Stomach smooth muscle (tissue), 2 donors: ENCODE measurements around the gene CEP57L1.
A peak's percentile ranks its signal among the peaks of the same experiment; 100 is the strongest.
"Not testable (repeated sequence)": the region's sequence is repeated elsewhere in the genome, so short reads cannot be mapped to it uniquely, and the experiment has no call there.

Experiments used
- H3K27ac ChIP-seq: one replicate; pipeline ENCODE4 v1.7.0; 2013; ENCODE audit warnings: mild to moderate bottlenecking, low read length, inconsistent platforms
- H3K27me3 ChIP-seq, 2 donors: one replicate each; pipeline ENCODE4 v1.7.0; 2013; ENCODE audit warnings: low read length in 2 of 2; ENCODE audit not compliant: insufficient read depth in 2 of 2, control insufficient read depth in 1 of 2
- H3K36me3 ChIP-seq, 2 donors: one replicate each; pipeline ENCODE4 v1.7.0; 2013; ENCODE audit warnings: low read length in 2 of 2; ENCODE audit not compliant: control insufficient read depth in 2 of 2, insufficient read depth in 2 of 2
- H3K4me1 ChIP-seq: one replicate; pipeline ENCODE4 v1.7.0; 2013; ENCODE audit warnings: low read length; ENCODE audit not compliant: control insufficient read depth, insufficient read depth
- H3K4me3 ChIP-seq, 2 donors: one replicate each; pipeline ENCODE4 v1.7.0; 2013; ENCODE audit warnings: low read length in 2 of 2
- H3K9ac ChIP-seq, 2 donors: one replicate each; pipeline ENCODE4 v1.7.0; 2013; ENCODE audit warnings: low read length in 2 of 2, mild to moderate bottlenecking in 1 of 2
- H3K9me3 ChIP-seq, 2 donors: one replicate each; pipeline ENCODE4 v1.7.0; 2013; ENCODE audit warnings: low read length in 2 of 2; ENCODE audit not compliant: control insufficient read depth in 2 of 2
- donor health status: healthy.
- donor health status: Pancreatic carcinoma.

CEP57L1 gene

DNA sequence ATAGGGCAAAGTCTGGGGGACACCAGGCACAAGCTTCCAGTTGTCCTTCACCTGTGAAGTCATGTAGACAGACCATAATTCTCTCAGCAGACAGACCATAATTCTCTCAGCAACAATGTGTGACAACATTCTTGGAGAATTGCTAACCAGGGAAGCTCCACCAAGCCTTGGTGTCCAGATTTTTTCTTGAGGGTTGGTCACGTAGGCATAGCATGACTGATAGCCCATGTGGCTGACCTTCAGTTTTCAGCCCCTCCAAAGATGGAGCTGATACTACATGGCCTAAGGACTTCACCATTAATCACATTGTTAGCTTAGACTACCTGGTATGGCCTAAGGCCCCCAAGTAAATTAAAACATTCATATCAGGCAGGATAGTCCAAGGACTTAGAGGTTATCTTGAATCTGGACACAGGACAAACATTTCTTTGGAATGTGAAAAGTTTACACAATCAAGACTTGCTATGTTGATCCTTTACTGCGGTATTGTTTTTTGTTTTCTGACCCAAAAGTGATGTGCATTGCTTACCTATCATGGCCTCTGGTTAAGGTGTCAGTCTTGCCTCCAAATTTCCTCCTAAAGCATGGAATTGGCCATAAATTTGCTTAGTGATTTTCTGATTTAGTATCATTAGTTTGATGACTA lies 76.9 kb downstream of the CEP57L1 start:
- Histone ChIP-seq H3K4me1 (no peaks in the 10 kb centered on the region), H3K36me3 (no peaks in the 10 kb centered on the region), H3K4me3 (no peak overlapping the region), H3K27ac (no peak overlapping the region), H3K9ac (no peak overlapping the region), H3K9me3 (no peaks in the 10 kb centered on the region), H3K27me3 (no peaks in the 10 kb centered on the region)

DNA sequence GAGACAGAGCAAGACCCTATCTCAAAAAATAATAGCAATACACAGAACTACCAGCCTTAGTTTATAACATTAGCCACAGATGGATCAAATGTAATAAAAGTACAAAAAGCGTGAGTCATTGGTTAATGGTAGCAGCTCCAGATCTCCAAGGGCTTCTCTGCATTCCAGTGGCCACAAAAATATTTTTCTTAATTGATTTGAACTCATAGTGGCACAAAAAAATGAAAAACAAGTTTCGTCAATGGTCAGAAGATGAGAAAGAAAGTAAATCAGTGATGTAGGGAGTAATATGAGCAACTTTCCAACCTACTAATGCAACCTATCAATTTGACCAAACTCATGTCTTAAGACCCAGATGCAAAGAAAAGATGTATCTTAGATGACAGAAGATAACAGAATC lies 79.6 kb downstream of the CEP57L1 start:
- Histone ChIP-seq H3K27me3 (peaks cover 0 to 3% of the 10 kb centered on the region in 2 donors), H3K9ac (no peak overlapping the region), H3K27ac (no peak overlapping the region), H3K4me1 (no peaks in the 10 kb centered on the region), H3K36me3 (no peaks in the 10 kb centered on the region), H3K4me3 (no peak overlapping the region), H3K9me3 (no peaks in the 10 kb centered on the region)

DNA sequence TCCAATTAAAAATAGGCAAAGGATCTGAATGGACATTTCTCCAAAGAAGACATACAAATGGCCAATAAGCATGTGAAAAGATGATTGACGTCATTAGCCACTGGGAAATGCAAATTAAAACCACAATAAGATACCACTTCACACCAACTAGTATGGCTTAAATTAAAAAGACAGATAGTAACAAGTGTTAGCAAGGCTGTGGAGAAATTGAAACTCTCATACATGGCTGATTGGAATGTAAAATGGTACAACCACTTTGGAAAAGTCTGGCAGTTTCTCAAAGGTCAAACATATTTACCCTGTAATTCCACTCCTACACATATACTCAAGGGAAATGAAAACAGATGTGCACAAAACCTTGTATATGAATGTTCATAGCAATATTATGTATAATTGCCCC lies 83.6 kb downstream of the CEP57L1 start:
- H3K4me1 ChIP-seq, result no peaks in the 10 kb centered on the region
- no peaks in the 10 kb centered on the region for H3K36me3 ChIP-seq
- peaks cover 0 to 3% of the 10 kb centered on the region in 2 donors for H3K27me3 ChIP-seq
- H3K27ac ChIP-seq, result no peak overlapping the region
- H3K9me3 ChIP-seq, result no peaks in the 10 kb centered on the region
- H3K9ac ChIP-seq, result no peak overlapping the region
- no peak overlapping the region for H3K4me3 ChIP-seq

DNA sequence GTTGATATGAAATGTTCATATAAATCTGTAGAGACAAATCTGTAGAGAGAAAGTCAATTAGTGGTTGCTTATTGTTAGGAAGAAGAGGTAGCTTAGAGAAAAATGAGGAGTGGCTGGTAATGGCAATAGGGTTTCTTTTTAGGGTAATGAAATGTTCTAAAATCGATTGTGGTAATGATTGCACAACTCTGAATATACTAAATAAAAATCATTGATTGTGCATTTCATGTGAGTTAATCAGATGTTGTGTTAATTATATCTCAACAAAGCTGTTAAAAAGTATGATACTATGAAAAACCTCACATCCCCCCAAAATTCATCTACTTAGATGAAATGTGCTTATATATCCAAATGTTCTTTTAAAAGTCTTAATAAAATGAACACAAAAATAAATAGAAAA lies 84.2 kb downstream of the CEP57L1 start:
- no peak overlapping the region for H3K4me3 ChIP-seq
- H3K27ac ChIP-seq, result no peak overlapping the region
- no peaks in the 10 kb centered on the region for H3K4me1 ChIP-seq
- H3K27me3 ChIP-seq, result peaks cover 0 to 3% of the 10 kb centered on the region in 2 donors
- H3K9me3 ChIP-seq, result no peaks in the 10 kb centered on the region
- H3K36me3 ChIP-seq, result no peaks in the 10 kb centered on the region
- no peak overlapping the region for H3K9ac ChIP-seq

DNA sequence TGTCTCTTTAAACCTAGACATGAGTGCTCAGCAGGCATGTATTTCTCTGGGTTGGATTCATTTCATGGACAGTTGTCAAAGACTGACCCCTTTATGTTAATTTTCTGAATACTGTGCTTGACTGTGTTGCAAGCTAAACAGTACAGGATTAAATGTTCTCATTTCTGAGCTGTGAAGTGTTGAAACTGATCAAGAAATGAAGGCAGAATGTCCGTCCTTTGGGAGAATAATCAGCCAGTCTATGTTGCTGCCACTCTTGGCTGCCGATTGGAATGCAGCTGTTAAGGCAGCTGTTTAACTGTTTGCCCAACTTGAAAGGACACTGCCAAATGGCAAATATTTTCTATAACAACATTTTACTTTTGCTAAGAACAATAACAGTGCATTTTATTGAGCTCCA lies 87.3 kb downstream of the CEP57L1 start:
- no peaks in the 10 kb centered on the region for H3K9me3 ChIP-seq
- no peaks in the 10 kb centered on the region for H3K36me3 ChIP-seq
- H3K4me1 ChIP-seq, result no peaks in the 10 kb centered on the region
- H3K27ac ChIP-seq, result no peak overlapping the region
- no peak overlapping the region for H3K4me3 ChIP-seq
- H3K27me3 ChIP-seq, result peaks cover 0 to 3% of the 10 kb centered on the region in 2 donors
- no peak overlapping the region for H3K9ac ChIP-seq

DNA sequence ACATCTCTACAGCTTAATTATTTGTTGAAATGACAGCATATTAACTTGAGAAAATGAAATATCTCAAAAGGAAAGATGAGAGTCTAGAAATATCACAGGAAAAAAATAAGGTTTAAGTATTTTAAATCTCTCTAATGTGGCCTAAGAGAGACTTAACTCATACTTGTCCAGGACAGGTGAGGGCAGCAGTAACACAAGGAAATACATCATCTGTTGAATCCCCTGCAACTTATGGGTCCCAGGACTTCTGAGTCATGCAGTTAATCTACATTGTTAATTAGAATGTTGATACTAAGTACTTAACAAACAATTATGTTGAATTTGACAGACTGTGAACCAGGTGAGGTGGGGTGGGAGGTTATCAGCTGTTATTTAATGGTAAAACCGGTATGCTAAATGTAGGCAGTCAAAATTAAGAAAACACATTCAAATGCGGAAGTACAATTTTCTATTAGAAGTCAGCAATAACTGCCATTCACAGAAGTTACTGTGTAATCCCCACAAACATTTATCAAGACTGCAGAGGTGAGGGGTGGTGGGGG lies 87.9 kb downstream of the CEP57L1 start:
- H3K4me3 ChIP-seq, result no peak overlapping the region

DNA sequence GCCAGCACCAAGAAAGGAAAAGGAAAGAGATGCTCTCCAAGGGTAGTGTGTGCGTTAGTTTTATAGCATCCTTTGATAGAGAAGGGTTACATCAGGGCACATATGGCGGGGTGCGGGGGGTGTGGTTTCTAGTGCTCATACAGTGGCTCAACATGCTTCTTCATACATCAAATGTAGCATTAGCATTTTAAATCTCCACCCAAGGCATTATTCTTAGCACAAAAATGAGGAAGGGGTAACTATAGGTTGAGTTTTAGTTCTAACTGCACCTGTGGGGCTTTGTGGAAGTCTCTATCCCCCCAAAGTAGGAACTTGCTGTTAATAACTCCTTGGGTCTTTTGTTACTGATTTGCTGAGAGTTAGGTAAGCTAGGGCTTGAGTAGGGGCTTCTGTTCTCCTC lies 89.3 kb downstream of the CEP57L1 start:
- no peak overlapping the region for H3K4me3 ChIP-seq
- no peak overlapping the region for H3K9ac ChIP-seq
- no peak overlapping the region for H3K27ac ChIP-seq
- H3K9me3 ChIP-seq, result no peaks in the 10 kb centered on the region
- H3K27me3 ChIP-seq, result no peaks in the 10 kb centered on the region
- H3K36me3 ChIP-seq, result no peaks in the 10 kb centered on the region
- H3K4me1 ChIP-seq, result no peaks in the 10 kb centered on the region

More for the DNA sequence above, 87.9 kb downstream of the CEP57L1 start:
- Histone ChIP-seq H3K36me3 (no peaks in the 10 kb centered on the region), H3K27me3 (peaks cover 0 to 3% of the 10 kb centered on the region in 2 donors), H3K27ac (no peak overlapping the region), H3K9ac (no peak overlapping the region), H3K9me3 (no peaks in the 10 kb centered on the region), H3K4me1 (no peaks in the 10 kb centered on the region)

DNA sequence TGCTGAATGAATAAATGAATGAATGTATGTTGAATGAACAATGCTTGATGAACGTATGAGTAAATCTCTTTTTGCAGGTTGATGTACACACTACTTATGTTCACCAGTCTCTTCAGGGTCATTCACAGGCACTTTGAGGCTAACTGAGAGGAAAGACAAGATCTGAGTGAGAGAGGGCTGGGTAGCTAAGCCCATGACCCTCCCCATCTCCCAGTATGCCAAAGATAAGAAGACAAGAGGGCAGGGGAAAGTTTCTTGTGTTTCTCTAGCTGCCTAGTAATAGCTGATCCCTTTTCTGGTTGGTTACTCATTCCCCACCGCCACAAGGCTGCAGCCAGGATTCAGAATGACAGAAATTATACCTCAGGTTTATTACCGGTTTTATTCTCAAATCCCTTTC lies 90.7 kb downstream of the CEP57L1 start:
- Histone ChIP-seq H3K27ac (no peak overlapping the region), H3K9ac (no peak overlapping the region), H3K9me3 (no peaks in the 10 kb centered on the region), H3K4me1 (no peaks in the 10 kb centered on the region), H3K36me3 (no peaks in the 10 kb centered on the region), H3K27me3 (no peaks in the 10 kb centered on the region), H3K4me3 (no peak overlapping the region)

DNA sequence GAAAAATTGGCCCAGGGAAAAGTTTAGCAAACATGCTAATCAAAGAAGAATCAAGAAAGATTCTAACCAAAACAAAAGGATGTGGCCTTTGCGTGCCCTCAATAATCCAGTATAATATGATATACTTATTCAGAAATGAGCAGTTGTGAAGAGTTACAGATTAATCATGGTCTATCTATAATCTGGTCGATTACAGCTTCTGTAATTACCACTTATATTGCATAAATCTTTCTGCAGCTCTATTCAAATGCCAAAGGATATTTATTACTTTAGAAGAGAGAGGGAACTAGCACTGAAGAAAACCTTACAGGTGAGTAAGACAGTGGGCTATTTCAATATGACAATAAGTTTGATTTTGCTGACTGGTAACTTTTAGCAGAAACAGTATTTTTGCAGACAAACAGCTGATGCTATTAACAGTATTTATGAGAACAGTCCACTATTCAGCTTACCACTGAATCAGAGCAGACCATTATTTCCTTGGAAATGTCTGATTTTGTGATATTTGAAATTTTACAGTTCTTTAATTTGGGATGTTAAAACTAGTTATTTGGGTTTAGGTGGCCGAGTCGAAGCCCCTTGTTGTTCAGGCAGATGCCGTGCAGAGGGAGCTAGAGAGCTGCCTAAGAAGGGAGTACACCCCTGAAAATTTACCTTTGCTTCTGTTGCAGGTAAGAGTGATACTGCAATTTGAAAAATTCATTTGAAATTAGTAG lies 92.2 kb downstream of the CEP57L1 start:
- Histone ChIP-seq H3K4me1 (no peaks in the 10 kb centered on the region), H3K36me3 (no peaks in the 10 kb centered on the region), H3K27me3 (no peaks in the 10 kb centered on the region), H3K4me3 (peak overlapping the region; percentile 34 to 50), H3K9ac (no peak overlapping the region), H3K27ac (no peak overlapping the region), H3K9me3 (no peaks in the 10 kb centered on the region)

DNA sequence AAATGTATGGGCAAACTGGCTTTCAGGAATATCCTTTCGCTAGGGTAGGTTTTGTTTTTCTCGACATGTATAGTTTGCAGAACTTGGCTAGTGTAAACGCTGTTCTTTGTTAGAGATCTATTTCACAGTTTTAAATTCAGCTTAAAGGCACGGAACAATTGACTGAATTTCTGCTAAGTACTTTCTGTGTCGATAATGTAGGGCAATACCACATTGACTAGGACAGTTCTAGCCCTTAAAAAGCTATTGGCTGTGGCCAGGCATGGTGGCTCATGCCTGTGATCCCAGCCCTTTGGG lies 92.8 kb downstream of the CEP57L1 start:
- Histone ChIP-seq H3K9ac (no peak overlapping the region), H3K36me3 (no peaks in the 10 kb centered on the region), H3K27ac (no peak overlapping the region), H3K27me3 (no peaks in the 10 kb centered on the region), H3K4me3 (peak overlapping the region; percentile 34 to 50), H3K4me1 (no peaks in the 10 kb centered on the region), H3K9me3 (no peaks in the 10 kb centered on the region)

DNA sequence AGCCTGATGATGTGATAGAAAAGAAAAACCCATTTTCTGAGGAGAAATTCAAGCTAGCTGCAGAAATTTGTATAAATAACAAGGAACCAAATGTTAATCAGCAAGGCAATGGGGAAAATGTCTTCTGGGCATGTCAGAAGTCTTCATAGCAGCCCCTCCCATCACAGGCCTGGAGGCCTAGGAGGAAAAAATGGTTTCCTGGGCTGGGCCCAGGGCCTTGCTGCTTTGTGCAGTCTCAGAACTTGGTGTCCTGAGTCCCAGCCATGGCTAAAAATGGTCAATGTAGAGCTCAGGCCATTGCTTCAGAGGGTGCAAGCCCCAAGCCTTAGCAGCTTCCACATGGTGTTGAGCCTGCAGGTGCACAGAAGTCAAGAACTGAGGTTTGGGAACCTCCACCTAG lies 96.1 kb downstream of the CEP57L1 start:
- not testable (repeated sequence) for H3K9me3 ChIP-seq, H3K27ac ChIP-seq, H3K4me3 ChIP-seq, H3K9ac ChIP-seq, H3K27me3 ChIP-seq, H3K36me3 ChIP-seq, H3K4me1 ChIP-seq
